Tibial artery (tissue), 4 donors: ENCODE results near the gene CCDC136.

Source experiments
- DNase-seq, 2 donors: peaks; one replicate each; pipeline ENCODE4 v3.0.0-alpha.2; 2019
- H3K27ac ChIP-seq, 2 donors: fragments of 200-600 bp; sonication (generic) in 1 of 2; 1 replicate in 1 of 2; 2 replicates in 1 of 2; pipeline ENCODE4 v1.5.1; 2018 to 2019; ENCODE audit warnings: mild to moderate bottlenecking in 1 of 2
- H3K27me3 ChIP-seq, 2 donors: fragments of 200-600 bp; sonication (generic) in 1 of 2; one replicate each; pipeline versions ENCODE4 v1.5.1 to v1.6.0; 2016 to 2019
- H3K36me3 ChIP-seq, 3 donors: fragments of 200-600 bp; sonication (generic) in 2 of 3; one replicate each; pipeline ENCODE4 v1.5.1; 2016 to 2019; ENCODE audit warnings: mild to moderate bottlenecking in 2 of 3
- H3K4me1 ChIP-seq, 4 donors: fragments of 200-600 bp; sonication (generic) in 2 of 4; 1 replicate in 3 of 4; 2 replicates in 1 of 4; pipeline ENCODE4 v1.5.1; 2016 to 2019
- H3K4me3 ChIP-seq, 2 donors: fragments of 200-600 bp; sonication (generic) in 1 of 2; 1 replicate in 1 of 2; 2 replicates in 1 of 2; pipeline ENCODE4 v1.5.1; 2018 to 2019; ENCODE audit warnings: mild to moderate bottlenecking in 2 of 2
- H3K9me3 ChIP-seq, 3 donors: fragments of 200-600 bp; sonication (generic) in 1 of 3; one replicate each; pipeline ENCODE4 v1.5.1; 2016 to 2019
- intact Hi-C: fragments of 100-400 bp; cut with DNase I; formaldehyde crosslinking; loops from one replicate; pipeline ENCODE4 v1.15.0; 2023; ENCODE audit warnings: low total_unique reads
- TF ChIP-seq, protein P1 (sequence below), 2 experiments: fragments of 200-600 bp in 1 of 2; fragments of 450-650 bp in 1 of 2; IDR thresholded peaks; one replicate each; pipeline ENCODE4 v1.5.1; 2017 to 2019; ENCODE audit warnings: antibody characterized with exemption in 2 of 2, mild to moderate bottlenecking in 1 of 2, moderate library complexity in 1 of 2

CCDC136 gene

GRCh38 chr7:128835231-128835751 lies 43.5 kb downstream of the CCDC136 start:
- peak overlapping the region; percentile 68 to 95 for H3K27ac ChIP-seq
- TF ChIP-seq, protein P1, sequence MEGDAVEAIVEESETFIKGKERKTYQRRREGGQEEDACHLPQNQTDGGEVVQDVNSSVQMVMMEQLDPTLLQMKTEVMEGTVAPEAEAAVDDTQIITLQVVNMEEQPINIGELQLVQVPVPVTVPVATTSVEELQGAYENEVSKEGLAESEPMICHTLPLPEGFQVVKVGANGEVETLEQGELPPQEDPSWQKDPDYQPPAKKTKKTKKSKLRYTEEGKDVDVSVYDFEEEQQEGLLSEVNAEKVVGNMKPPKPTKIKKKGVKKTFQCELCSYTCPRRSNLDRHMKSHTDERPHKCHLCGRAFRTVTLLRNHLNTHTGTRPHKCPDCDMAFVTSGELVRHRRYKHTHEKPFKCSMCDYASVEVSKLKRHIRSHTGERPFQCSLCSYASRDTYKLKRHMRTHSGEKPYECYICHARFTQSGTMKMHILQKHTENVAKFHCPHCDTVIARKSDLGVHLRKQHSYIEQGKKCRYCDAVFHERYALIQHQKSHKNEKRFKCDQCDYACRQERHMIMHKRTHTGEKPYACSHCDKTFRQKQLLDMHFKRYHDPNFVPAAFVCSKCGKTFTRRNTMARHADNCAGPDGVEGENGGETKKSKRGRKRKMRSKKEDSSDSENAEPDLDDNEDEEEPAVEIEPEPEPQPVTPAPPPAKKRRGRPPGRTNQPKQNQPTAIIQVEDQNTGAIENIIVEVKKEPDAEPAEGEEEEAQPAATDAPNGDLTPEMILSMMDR (IDR thresholded peaks at IDR 0.05): no peak
- intact Hi-C loops: no loop called here
- H3K9me3 ChIP-seq: no peaks in the 10 kb centered on the region
- peaks cover 22 to 38% (median 35%) of the 10 kb centered on the region in 3 donors for H3K36me3 ChIP-seq
- no peak for DNase-seq
- H3K27me3 ChIP-seq: no peaks in the 10 kb centered on the region
- peaks cover 0 to 59% (median 43%) of the 10 kb centered on the region in 4 donors for H3K4me1 ChIP-seq
- no peak overlapping the region for H3K4me3 ChIP-seq

- H3K36me3 ChIP-seq: peaks cover 22 to 45% (median 43%) of the 10 kb centered on the region in 3 donors
- H3K4me1 ChIP-seq: peaks cover 0 to 52% (median 37%) of the 10 kb centered on the region in 4 donors
- H3K27me3 ChIP-seq: no peaks in the 10 kb centered on the region
- TF ChIP-seq, protein P1 (IDR thresholded peaks at IDR 0.05): no peak
- H3K9me3 ChIP-seq: no peaks in the 10 kb centered on the region
- H3K27ac ChIP-seq: peak overlapping the region; percentile 68 to 95
- no peak overlapping the region for H3K4me3 ChIP-seq
- peak in 1 of 2 donors; percentile 73 for DNase-seq
- intact Hi-C loops: no loop called here
These were observed 44.2 kb downstream of the CCDC136 start for GRCh38 chr7:128835790-128836641.

DNA sequence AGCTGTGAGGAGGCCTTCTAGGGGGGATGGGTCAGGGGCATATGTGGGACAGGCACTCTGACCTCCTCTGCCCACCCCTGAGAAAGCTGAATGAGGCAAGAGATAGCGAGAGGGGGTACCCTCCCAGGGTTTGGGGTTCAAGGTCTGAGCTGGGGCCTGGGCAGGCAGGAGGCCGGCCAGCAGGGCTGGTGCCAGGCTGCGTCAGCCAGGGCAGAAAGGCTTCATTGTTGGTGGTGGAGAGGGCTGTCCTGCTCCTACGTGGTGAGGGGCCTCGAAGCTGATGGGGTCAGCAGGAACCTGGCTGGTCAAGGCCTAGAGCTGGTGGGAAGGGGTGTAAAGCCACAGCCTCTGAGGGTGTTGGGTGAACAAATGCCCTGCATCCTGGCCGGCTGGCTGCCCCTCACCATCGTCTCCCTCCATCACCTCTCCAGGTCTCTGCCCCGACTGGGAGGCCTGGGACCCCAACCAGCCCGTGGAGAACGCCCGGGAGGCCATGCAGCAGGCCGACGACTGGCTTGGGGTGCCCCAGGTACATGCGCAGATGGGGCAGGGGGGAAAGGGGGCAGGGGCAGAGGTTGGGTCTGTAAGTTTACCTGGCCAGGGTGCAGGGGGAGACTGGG lies 45.1 kb downstream of the CCDC136 start:
- H3K9me3 ChIP-seq: no peaks in the 10 kb centered on the region
- H3K27me3 ChIP-seq: no peaks in the 10 kb centered on the region
- no peak overlapping the region for H3K4me3 ChIP-seq
- DNase-seq: no peak
- peaks cover 0 to 44% (median 30%) of the 10 kb centered on the region in 4 donors for H3K4me1 ChIP-seq
- intact Hi-C loops: no loop called here
- TF ChIP-seq, protein P1 (IDR thresholded peaks at IDR 0.05): no peak
- H3K36me3 ChIP-seq: peaks cover 22 to 51% (median 49%) of the 10 kb centered on the region in 3 donors
- H3K27ac ChIP-seq: peak overlapping the region; percentile 68 to 95

DNA sequence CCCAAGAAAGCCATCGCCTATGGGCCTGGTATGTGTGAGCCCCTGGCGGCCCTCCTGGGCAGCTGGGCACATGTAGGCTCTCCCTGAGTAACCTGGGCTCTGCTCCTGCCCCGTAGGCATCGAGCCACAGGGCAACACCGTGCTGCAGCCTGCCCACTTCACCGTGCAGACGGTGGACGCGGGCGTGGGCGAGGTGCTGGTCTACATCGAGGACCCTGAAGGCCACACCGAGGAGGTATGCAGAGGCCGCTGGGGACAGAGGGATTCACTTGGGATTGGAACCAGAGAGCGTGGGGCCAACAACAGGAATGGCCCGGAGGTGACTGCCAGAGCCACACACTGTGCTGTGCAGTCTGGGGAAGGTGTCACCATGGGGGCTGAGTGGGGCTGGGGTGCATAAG lies 45.8 kb downstream of the CCDC136 start:
- TF ChIP-seq, protein P1 (IDR thresholded peaks at IDR 0.05): no peak
- peak overlapping the region; percentile 3 to 95 for H3K27ac ChIP-seq
- no peaks in the 10 kb centered on the region for H3K9me3 ChIP-seq
- peaks cover 22 to 55% (median 53%) of the 10 kb centered on the region in 3 donors for H3K36me3 ChIP-seq
- intact Hi-C loops: no loop called here
- H3K4me1 ChIP-seq: peaks cover 0 to 37% (median 25%) of the 10 kb centered on the region in 4 donors
- no peaks in the 10 kb centered on the region for H3K27me3 ChIP-seq
- no peak for DNase-seq
- no peak overlapping the region for H3K4me3 ChIP-seq

DNA sequence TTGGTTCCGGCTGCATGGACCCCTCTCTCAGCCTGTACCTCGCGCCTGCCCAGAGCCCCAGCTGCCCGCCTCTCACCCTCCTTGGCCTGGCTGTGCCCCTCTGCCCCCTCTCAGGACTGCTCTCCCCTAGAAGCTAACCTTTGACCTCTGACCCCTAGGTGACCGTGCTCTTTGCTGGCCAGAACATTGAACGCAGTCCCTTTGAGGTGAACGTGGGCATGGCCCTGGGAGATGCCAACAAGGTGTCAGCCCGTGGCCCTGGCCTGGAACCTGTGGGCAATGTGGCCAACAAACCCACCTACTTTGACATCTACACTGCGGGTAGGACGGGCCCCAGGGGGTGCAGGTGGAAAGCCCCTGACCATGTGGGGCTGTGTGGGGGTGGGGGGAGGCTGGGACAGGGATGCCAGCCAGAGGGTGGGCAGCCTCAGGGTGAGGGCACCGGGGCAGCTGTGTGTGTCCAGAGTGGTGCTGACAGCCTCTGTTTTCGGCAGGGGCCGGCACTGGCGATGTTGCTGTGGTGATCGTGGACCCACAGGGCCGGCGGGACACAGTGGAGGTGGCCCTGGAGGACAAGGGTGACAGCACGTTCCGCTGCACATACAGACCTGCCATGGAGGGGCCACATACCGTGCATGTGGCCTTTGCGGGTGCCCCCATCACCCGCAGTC lies 46.5 kb downstream of the CCDC136 start:
- peak overlapping the region; percentile 3 to 95 for H3K27ac ChIP-seq
- intact Hi-C loops: no loop called here
- no peaks in the 10 kb centered on the region for H3K27me3 ChIP-seq
- no peak overlapping the region for H3K4me3 ChIP-seq
- DNase-seq: no peak
- H3K36me3 ChIP-seq: peaks cover 29 to 62% (median 61%) of the 10 kb centered on the region in 3 donors
- peaks cover 0 to 30% (median 18%) of the 10 kb centered on the region in 4 donors for H3K4me1 ChIP-seq
- H3K9me3 ChIP-seq: no peaks in the 10 kb centered on the region
- TF ChIP-seq, protein P1 (IDR thresholded peaks at IDR 0.05): no peak
